Fibroblast of lung (primary cell): ENCODE measurements around the gene SHISA9. TPM values are rescaled to one million over a fixed set of nuclear protein-coding genes. Genes with fewer than 3 reads are reported as not detected.

Experiments
- DNase-seq, 2 donors: peaks; one replicate each; pipeline versions ENCODE4 v3.0.0 to v3.0.0-alpha.2; 2010; ENCODE audit warnings: low read depth in 2 of 2
- H2AFZ ChIP-seq: 2 replicates; pipeline ENCODE4 v1.5.1; 2012; ENCODE audit warnings: low read length, control low read depth, inconsistent platforms
- H3K27ac ChIP-seq: 2 replicates; pipeline ENCODE4 v1.5.1; 2011; ENCODE audit warnings: low read length, control low read depth; ENCODE audit not compliant: insufficient read depth
- H3K27me3 ChIP-seq: 2 replicates; pipeline ENCODE4 v1.5.1; 2011; ENCODE audit warnings: mild to moderate bottlenecking, low read length; ENCODE audit not compliant: control insufficient read depth, insufficient read depth
- H3K36me3 ChIP-seq: 2 replicates; pipeline ENCODE4 v1.5.1; 2011; ENCODE audit warnings: low read length; ENCODE audit not compliant: control insufficient read depth, insufficient read depth
- H3K4me1 ChIP-seq: 2 replicates; pipeline ENCODE4 v1.5.1; 2011; ENCODE audit warnings: low read length; ENCODE audit not compliant: control insufficient read depth, insufficient read depth; ENCODE audit errors: extremely low read depth
- H3K4me2 ChIP-seq: 2 replicates; pipeline ENCODE4 v1.5.1; 2011; ENCODE audit warnings: low read length, control low read depth; ENCODE audit not compliant: insufficient read depth; ENCODE audit errors: extremely low read depth
- H3K4me3 ChIP-seq, 4 experiments: fragments of 200-600 bp in 1 of 4; sonication (generic) in 1 of 4; replicated peaks in 1 of 4; 2 replicates each; pipeline ENCODE4 v1.5.1; 2011 to 2016; ENCODE audit warnings: low read length in 4 of 4, low read depth in 3 of 4, mild to moderate bottlenecking in 3 of 4, control low read depth in 2 of 4, inconsistent platforms in 1 of 4, mixed read lengths in 1 of 4; ENCODE audit not compliant: insufficient read depth in 1 of 4; ENCODE audit errors: control extremely low read depth in 1 of 4
- H3K79me2 ChIP-seq: 2 replicates; pipeline ENCODE4 v1.5.1; 2012; ENCODE audit warnings: mild to moderate bottlenecking, low read length, inconsistent platforms; ENCODE audit not compliant: control insufficient read depth, insufficient read depth
- H3K9ac ChIP-seq: 2 replicates; pipeline ENCODE4 v1.5.1; 2011; ENCODE audit warnings: mild to moderate bottlenecking, low read length, control low read depth; ENCODE audit not compliant: insufficient read depth
- H3K9me3 ChIP-seq: 2 replicates; pipeline ENCODE4 v1.5.1; 2012; ENCODE audit warnings: low read depth, low read length; ENCODE audit not compliant: control insufficient read depth, insufficient read depth
- H4K20me1 ChIP-seq: 2 replicates; pipeline ENCODE4 v1.5.1; 2011; ENCODE audit warnings: low read length; ENCODE audit not compliant: control insufficient read depth, insufficient read depth; ENCODE audit errors: extremely low read depth
- CTCF ChIP-seq, 2 donors: IDR thresholded peaks in 1 of 2; conservative IDR thresholded peaks in 1 of 2; 1 replicate in 1 of 2; 2 replicates in 1 of 2; pipeline ENCODE4 v1.5.1; 2011 to 2012; ENCODE audit warnings: low read length in 2 of 2, control low read depth in 1 of 2, inconsistent platforms in 1 of 2, low read depth in 1 of 2, mild to moderate bottlenecking in 1 of 2
- EZH2 ChIP-seq: IDR thresholded peaks from 2 replicates; pipeline ENCODE4 v1.5.1; 2012; ENCODE audit warnings: low read length, control low read depth, mild to moderate bottlenecking; ENCODE audit errors: missing control alignments
- polyA plus RNA-seq, 2 donors: library from polyadenylated mRNA; depleted of rRNA in 1 of 2; stranded (reverse) in 1 of 2; unstranded in 1 of 2; fragments of >200 nt; gene quantifications; 2 replicates each; pipeline ENCODE4 v1.2.1, GENCODE V29; 2011 to 2012; ENCODE audit warnings: missing spikeins in 1 of 2
- total RNA-seq: library from RNA; depleted of rRNA; stranded (reverse); fragments of >200 nt; gene quantifications from 2 replicates; pipeline ENCODE4 v1.2.1, GENCODE V29; 2014

The SHISA9 gene
- total and polyA plus RNA-seq, 2 donors (not counting 1 experiment from before 2014, with no cell fraction given) = not detected

GRCh38 chr16:13109171-13109570 is 207.8 kb downstream of the SHISA9 start:
- Histone ChIP-seq H3K27ac (no peak overlapping the region), H3K9me3 (no peaks in the 10 kb centered on the region), H3K9ac (no peak overlapping the region), H3K79me2 (no peaks in the 10 kb centered on the region), H4K20me1 (no peaks in the 10 kb centered on the region), H3K4me3 (no peak overlapping the region), H3K36me3 (no peaks in the 10 kb centered on the region), H2AFZ (no peak overlapping the region), H3K4me1 (no peaks in the 10 kb centered on the region), H3K27me3 (no peaks in the 10 kb centered on the region), H3K4me2 (no peak overlapping the region)
- TF ChIP-seq CTCF (conservative IDR thresholded peaks at IDR 0.05 in 1 of 2, IDR thresholded peaks at IDR 0.05 in 1 of 2; ENCODE audit: low read depth in 1 of 2, low read length in 2 of 2) = no peak
- no peak for TF ChIP-seq EZH2
- no peak for DNase-seq

- no peaks in the 10 kb centered on the region for H4K20me1 ChIP-seq
- no peaks in the 10 kb centered on the region for H3K9me3 ChIP-seq
- no peaks in the 10 kb centered on the region for H3K4me1 ChIP-seq
- H3K27ac ChIP-seq = no peak overlapping the region
- no peak overlapping the region for H3K4me2 ChIP-seq
- TF ChIP-seq CTCF (conservative IDR thresholded peaks at IDR 0.05 in 1 of 2, IDR thresholded peaks at IDR 0.05 in 1 of 2; ENCODE audit: low read depth in 1 of 2, low read length in 2 of 2) (no peak), EZH2 (no peak)
- no peaks in the 10 kb centered on the region for H3K27me3 ChIP-seq
- no peak overlapping the region for H3K4me3 ChIP-seq
- H3K79me2 ChIP-seq = no peaks in the 10 kb centered on the region
- no peak overlapping the region for H2AFZ ChIP-seq
- H3K9ac ChIP-seq = no peak overlapping the region
- DNase-seq = peak in 1 of 2 donors; percentile 60
- H3K36me3 ChIP-seq = no peaks in the 10 kb centered on the region
These were observed 208.9 kb downstream of the SHISA9 start for GRCh38 chr16:13110124-13110796.

- no peaks in the 10 kb centered on the region for H3K9me3 ChIP-seq
- no peaks in the 10 kb centered on the region for H3K4me1 ChIP-seq
- H3K36me3 ChIP-seq = no peaks in the 10 kb centered on the region
- H3K4me3 ChIP-seq = no peak overlapping the region
- H3K79me2 ChIP-seq = no peaks in the 10 kb centered on the region
- DNase-seq = no peak
- H3K27me3 ChIP-seq = no peaks in the 10 kb centered on the region
- no peaks in the 10 kb centered on the region for H4K20me1 ChIP-seq
- H3K9ac ChIP-seq = no peak overlapping the region
- TF ChIP-seq CTCF (conservative IDR thresholded peaks at IDR 0.05 in 1 of 2, IDR thresholded peaks at IDR 0.05 in 1 of 2; ENCODE audit: low read depth in 1 of 2, low read length in 2 of 2) (no peak), EZH2 (no peak)
- H3K27ac ChIP-seq = no peak overlapping the region
- no peak overlapping the region for H2AFZ ChIP-seq
- H3K4me2 ChIP-seq = no peak overlapping the region
These were observed 210.3 kb downstream of the SHISA9 start for GRCh38 chr16:13111747-13112146.
